IMR-90 (cell line): ENCODE measurements around the gene ALDOC. TPM values are rescaled to one million over a fixed set of nuclear protein-coding genes. Genes with fewer than 3 reads are reported as not detected.

Experiments
- ATAC-seq: fragments of 200-7000 bp; cut with Tn5 transposase; 2 replicates; pipeline ENCODE4 v1.9.1; 2020; ENCODE audit warnings: low read depth, mild to moderate bottlenecking, moderate library complexity
- BruUV-seq: library from RNA; stranded (reverse); fragments of 400-500 nt; replicated peaks from 2 replicates; lab custom pipeline; 2021; lab: Mats Ljungman, UMichigan
- CTCF ChIA-PET: fragments of 300-600 bp; formaldehyde crosslinking; extraction: SDS; loops from one replicate; lab custom pipeline; 2021; ENCODE audit warnings: antibody characterized with exemption; lab: Yijun Ruan, JAX
- POLR2A ChIA-PET: fragments of 300-600 bp; sonication (Branson Sonifier 250); formaldehyde crosslinking; loops from one replicate; lab custom pipeline; 2022; ENCODE audit warnings: antibody characterized with exemption; ENCODE audit not compliant: unreplicated experiment; lab: Charles Lee
- DNase-seq: peaks from one replicate; pipeline ENCODE4 v3.0.0; 2013
- H2AFZ ChIP-seq: replicated peaks from 2 replicates; pipeline ENCODE3; 2013; ENCODE audit warnings: low read length, mild to moderate bottlenecking; ENCODE audit not compliant: poor library complexity
- H2AK5ac ChIP-seq: 2 replicates; pipeline ENCODE4 v1.6.1; 2013; ENCODE audit warnings: low read depth, low read length, inconsistent platforms
- H2AK9ac ChIP-seq: replicated peaks from 2 replicates; pipeline ENCODE3; 2013; ENCODE audit warnings: mild to moderate bottlenecking, low read depth, low read length, moderate library complexity; ENCODE audit not compliant: poor library complexity
- H2BK120ac ChIP-seq: 2 replicates; pipeline ENCODE4 v1.6.1; 2013; ENCODE audit warnings: low read depth, low read length, inconsistent platforms
- H2BK15ac ChIP-seq: 3 replicates; pipeline ENCODE4 v1.6.1; 2013; ENCODE audit warnings: low read depth, low read length, inconsistent platforms
- H2BK20ac ChIP-seq: 2 replicates; pipeline ENCODE4 v1.6.1; 2013; ENCODE audit warnings: low read depth, mild to moderate bottlenecking, inconsistent platforms, low read length, moderate library complexity
- H2BK5ac ChIP-seq: 2 replicates; pipeline ENCODE4 v1.6.1; 2013; ENCODE audit warnings: mild to moderate bottlenecking, low read depth, low read length, inconsistent platforms; ENCODE audit not compliant: poor library complexity, severe bottlenecking
- H3K14ac ChIP-seq: replicated peaks from 2 replicates; pipeline ENCODE4 v1.6.1; 2013; ENCODE audit warnings: low read depth, low read length, inconsistent platforms
- H3K18ac ChIP-seq: 2 replicates; pipeline ENCODE4 v1.6.1; 2013; ENCODE audit warnings: low read depth, low read length, control low read depth
- H3K23ac ChIP-seq: 2 replicates; pipeline ENCODE4 v1.6.1; 2013; ENCODE audit warnings: low read depth, low read length, inconsistent platforms
- H3K27ac ChIP-seq: 2 replicates; pipeline ENCODE4 v1.5.1; 2013; ENCODE audit warnings: mild to moderate bottlenecking, control low read depth, low read length; ENCODE audit not compliant: insufficient read depth
- H3K27me3 ChIP-seq: 2 replicates; pipeline ENCODE4 v1.6.1; 2013; ENCODE audit warnings: low read length; ENCODE audit not compliant: control insufficient read depth, insufficient read depth
- H3K36me3 ChIP-seq: 2 replicates; pipeline ENCODE4 v1.6.1; 2013; ENCODE audit warnings: low read length, mixed read lengths; ENCODE audit not compliant: control insufficient read depth, insufficient read depth
- H3K4ac ChIP-seq: 2 replicates; pipeline ENCODE4 v1.6.1; 2013; ENCODE audit warnings: low read depth, low read length, inconsistent platforms
- H3K4me1 ChIP-seq: 2 replicates; pipeline ENCODE4 v1.6.1; 2013; ENCODE audit warnings: low read length, mixed read lengths; ENCODE audit not compliant: control insufficient read depth, insufficient read depth
- H3K4me2 ChIP-seq: 2 replicates; pipeline ENCODE4 v1.6.1; 2013; ENCODE audit warnings: low read depth, mild to moderate bottlenecking, control low read depth, low read length, moderate library complexity
- H3K4me3 ChIP-seq: 2 replicates; pipeline ENCODE4 v1.5.1; 2013; ENCODE audit warnings: low read depth, mild to moderate bottlenecking, control low read depth, low read length, moderate library complexity; ENCODE audit not compliant: insufficient read depth
- H3K56ac ChIP-seq: 2 replicates; pipeline ENCODE4 v1.6.1; 2013; ENCODE audit warnings: low read length, inconsistent platforms; ENCODE audit not compliant: insufficient read depth; ENCODE audit errors: extremely low read depth
- H3K79me1 ChIP-seq, 2 experiments: 2 replicates each; pipeline ENCODE4 v1.6.1; 2013; ENCODE audit warnings: low read length in 2 of 2, inconsistent platforms in 1 of 2, low read depth in 1 of 2
- H3K9ac ChIP-seq: 2 replicates; pipeline ENCODE4 v1.6.1; 2013; ENCODE audit warnings: low read depth, low read length, control low read depth
- H3K9me1 ChIP-seq: 2 replicates; pipeline ENCODE4 v1.6.1; 2013; ENCODE audit warnings: low read length, inconsistent platforms; ENCODE audit not compliant: insufficient read depth
- H3K9me3 ChIP-seq: 2 replicates; pipeline ENCODE4 v1.6.1; 2013; ENCODE audit warnings: low read length; ENCODE audit not compliant: control insufficient read depth, insufficient read depth
- H4K20me1 ChIP-seq: 2 replicates; pipeline ENCODE4 v1.6.1; 2013; ENCODE audit warnings: low read length, inconsistent platforms; ENCODE audit not compliant: insufficient read depth
- H4K5ac ChIP-seq: 2 replicates; pipeline ENCODE4 v1.6.1; 2013; ENCODE audit warnings: mild to moderate bottlenecking, low read depth, low read length, control low read depth
- H4K8ac ChIP-seq, 2 experiments: 2 replicates each; pipeline ENCODE4 v1.6.1; 2013; ENCODE audit warnings: low read depth in 2 of 2, low read length in 2 of 2, control low read depth in 1 of 2, inconsistent platforms in 1 of 2
- H4K91ac ChIP-seq: 2 replicates; pipeline ENCODE4 v1.6.1; 2013; ENCODE audit warnings: low read depth, low read length, inconsistent platforms; ENCODE audit not compliant: insufficient read depth
- BHLHE40 ChIP-seq: fragments of 150-350 bp; IDR thresholded peaks from 2 replicates; pipeline ENCODE4 v1.6.1; 2016; ENCODE audit warnings: mild to moderate bottlenecking, low read depth, low read length
- CEBPB ChIP-seq: IDR thresholded peaks from 2 replicates; pipeline ENCODE4 v1.6.1; 2012; ENCODE audit warnings: low read depth, low read length, improper control_type of control experiment
- CHD1 ChIP-seq: IDR thresholded peaks from 2 replicates; pipeline ENCODE4 v1.6.1; 2012; ENCODE audit warnings: low read depth, low read length, improper control_type of control experiment
- FOS ChIP-seq: fragments of 150-350 bp; IDR thresholded peaks from 2 replicates; pipeline ENCODE4 v1.6.1; 2016; ENCODE audit warnings: low read depth, low read length
- MAFK ChIP-seq: IDR thresholded peaks from 2 replicates; pipeline ENCODE4 v1.6.1; 2012; ENCODE audit warnings: low read depth, low read length, improper control_type of control experiment
- MAZ ChIP-seq: IDR thresholded peaks from 2 replicates; pipeline ENCODE4 v1.6.1; 2012; ENCODE audit warnings: low read depth, mild to moderate bottlenecking, low read length, improper control_type of control experiment, moderate library complexity, borderline replicate concordance
- MXI1 ChIP-seq: IDR thresholded peaks from 2 replicates; pipeline ENCODE4 v1.6.1; 2012; ENCODE audit warnings: low read depth, mild to moderate bottlenecking, low read length, moderate library complexity, borderline replicate concordance
- NFE2L2 ChIP-seq: fragments of 150-350 bp; IDR thresholded peaks from 2 replicates; pipeline ENCODE4 v1.6.1; 2016; ENCODE audit warnings: low read depth, mild to moderate bottlenecking, low read length
- POLR2A ChIP-seq: IDR thresholded peaks from 2 replicates; pipeline ENCODE4 v1.6.1; 2012; ENCODE audit warnings: mild to moderate bottlenecking, low read depth, low read length
- RAD21 ChIP-seq: IDR thresholded peaks from 2 replicates; pipeline ENCODE4 v1.6.1; 2012; ENCODE audit warnings: low read length, improper control_type of control experiment
- RCOR1 ChIP-seq: IDR thresholded peaks from 2 replicates; pipeline ENCODE4 v1.6.1; 2012; ENCODE audit warnings: mild to moderate bottlenecking, low read length, improper control_type of control experiment; ENCODE audit not compliant: insufficient replicate concordance
- RFX5 ChIP-seq: IDR thresholded peaks from 2 replicates; pipeline ENCODE4 v1.8.0; 2012; ENCODE audit warnings: low read depth, mild to moderate bottlenecking, low read length, moderate library complexity
- SMC3 ChIP-seq: fragments of 150-350 bp; IDR thresholded peaks from 2 replicates; pipeline ENCODE4 v1.6.1; 2016; ENCODE audit warnings: low read depth, mild to moderate bottlenecking, antibody characterized with exemption, low read length, moderate library complexity
- WGBS, 2 experiments: methylation state at CpG; one replicate each; pipeline versions ENCODE4 v1.1.5 to v1.1.7; 2013; ENCODE audit warnings: missing lambda C conversion rate in 2 of 2; ENCODE audit not compliant: insufficient read length in 1 of 2; ENCODE audit errors: extremely low coverage in 2 of 2; 5-methylcytosine and 5-hydroxymethylcytosine counted together
- dilution Hi-C: fragments of 300-500 bp; cut with HindIII; formaldehyde crosslinking; loops from one replicate; pipeline ENCODE4 v1.14.3; 2018; ENCODE audit warnings: low sequenced_read_pairs; ENCODE audit not compliant: unreplicated experiment
- in situ Hi-C: fragments of 300-500 bp; cut with MboI; formaldehyde crosslinking; loops from 3 replicates; pipeline ENCODE4 v1.14.3; 2019; ENCODE audit warnings: low sequenced_read_pairs, inconsistent platforms, mixed read lengths
- intact Hi-C: fragments of 100-400 bp; cut with micrococcal nuclease; formaldehyde crosslinking; loops from 2 replicates; pipeline ENCODE4 v1.10.0; 2022
- polyA plus RNA-seq, 3 experiments: library from polyadenylated mRNA; depleted of rRNA; stranded (reverse); fragments of >200 nt; gene quantifications; 2 replicates each; pipeline ENCODE4 v1.2.3, GENCODE V29; 2012; ENCODE audit warnings: low replicate concordance in 1 of 3
- total RNA-seq: library from RNA; depleted of rRNA; stranded (reverse); fragments of >200 nt; gene quantifications from 2 replicates; pipeline ENCODE4 v1.2.3, GENCODE V29; 2012
- TF ChIP-seq, protein P1 (sequence below): conservative IDR thresholded peaks from 2 replicates; pipeline ENCODE4 v1.5.1; 2012; ENCODE audit warnings: mild to moderate bottlenecking, low read depth, low read length, improper control_type of control experiment
- TF ChIP-seq, protein P2 (sequence below): fragments of 150-350 bp; IDR thresholded peaks from 2 replicates; pipeline ENCODE4 v1.6.1; 2017; ENCODE audit warnings: mild to moderate bottlenecking, antibody characterized with exemption, low read length, low read depth

ALDOC gene
- total and polyA plus RNA-seq, 2 of the 4 experiments (the other 2 are of a cell fraction), result 47.0 to 69.7 TPM

DNA sequence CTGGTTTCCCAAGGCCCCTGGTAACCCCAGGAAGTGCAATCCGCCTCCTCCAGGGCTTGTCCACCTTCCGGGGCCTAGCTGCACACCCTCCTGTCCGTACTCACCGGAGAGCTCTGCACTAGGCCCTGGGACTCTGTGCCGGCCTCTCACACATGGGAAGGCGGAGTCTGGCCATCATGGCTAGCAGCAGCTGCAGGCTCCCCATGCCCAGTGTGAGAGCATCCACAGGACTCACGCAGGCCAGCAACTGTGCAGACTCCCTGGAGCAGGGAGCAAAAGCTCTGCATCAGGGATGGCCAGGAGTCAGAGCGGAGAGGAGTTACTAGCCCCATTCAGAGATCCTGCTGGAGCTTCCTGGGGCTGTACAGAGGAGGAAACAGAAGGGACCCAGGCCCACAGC, 50.3 kb downstream of the ALDOC start:
- Histone ChIP-seq H2AK9ac (no peak overlapping the region), H2AFZ (no peak overlapping the region), H3K9me3 (no peaks in the 10 kb centered on the region), H3K4me1 (peaks cover 13% of the 10 kb centered on the region), H4K91ac (no peak overlapping the region), H2BK5ac (no peak overlapping the region), H3K79me1 (no peaks in the 10 kb centered on the region), H3K9me1 (peaks cover 6% of the 10 kb centered on the region), H4K20me1 (no peaks in the 10 kb centered on the region), H3K4me2 (no peak overlapping the region), H3K56ac (no peak overlapping the region), H2AK5ac (no peak overlapping the region), H2BK120ac (no peak overlapping the region), H3K23ac (no peak overlapping the region), H3K14ac (no peak overlapping the region), H3K4ac (no peak overlapping the region), H2BK20ac (no peak overlapping the region), H4K8ac (no peak overlapping the region), H4K5ac (no peak overlapping the region), H3K27ac (no peak overlapping the region), H3K18ac (no peak overlapping the region), H3K9ac (no peak overlapping the region), H3K4me3 (no peak overlapping the region), H2BK15ac (no peak overlapping the region), H3K36me3 (no peaks in the 10 kb centered on the region), H3K27me3 (peaks cover 20% of the 10 kb centered on the region)
- in situ Hi-C loops (no loop called here), intact Hi-C loops (no loop called here), dilution Hi-C loops (no loop called here)
- ATAC-seq (no peak), DNase-seq (no peak)
- BruUV-seq, result no TSS peak
- WGBS, 2 experiments, result 56% methylated on average over 5 of the region's 8 CpGs; no CpG with 5 or more reads in 1 of the 2 experiments
- TF ChIP-seq NFE2L2 (no peak), RCOR1 (no peak), FOS (no peak), SMC3 (no peak), RFX5 (no peak), MXI1 (no peak), RAD21 (no peak), MAFK (no peak), CHD1 (no peak), POLR2A (no peak), BHLHE40 (no peak), MAZ (no peak), CEBPB (no peak)
- TF ChIP-seq, protein P1, sequence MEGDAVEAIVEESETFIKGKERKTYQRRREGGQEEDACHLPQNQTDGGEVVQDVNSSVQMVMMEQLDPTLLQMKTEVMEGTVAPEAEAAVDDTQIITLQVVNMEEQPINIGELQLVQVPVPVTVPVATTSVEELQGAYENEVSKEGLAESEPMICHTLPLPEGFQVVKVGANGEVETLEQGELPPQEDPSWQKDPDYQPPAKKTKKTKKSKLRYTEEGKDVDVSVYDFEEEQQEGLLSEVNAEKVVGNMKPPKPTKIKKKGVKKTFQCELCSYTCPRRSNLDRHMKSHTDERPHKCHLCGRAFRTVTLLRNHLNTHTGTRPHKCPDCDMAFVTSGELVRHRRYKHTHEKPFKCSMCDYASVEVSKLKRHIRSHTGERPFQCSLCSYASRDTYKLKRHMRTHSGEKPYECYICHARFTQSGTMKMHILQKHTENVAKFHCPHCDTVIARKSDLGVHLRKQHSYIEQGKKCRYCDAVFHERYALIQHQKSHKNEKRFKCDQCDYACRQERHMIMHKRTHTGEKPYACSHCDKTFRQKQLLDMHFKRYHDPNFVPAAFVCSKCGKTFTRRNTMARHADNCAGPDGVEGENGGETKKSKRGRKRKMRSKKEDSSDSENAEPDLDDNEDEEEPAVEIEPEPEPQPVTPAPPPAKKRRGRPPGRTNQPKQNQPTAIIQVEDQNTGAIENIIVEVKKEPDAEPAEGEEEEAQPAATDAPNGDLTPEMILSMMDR, result no peak
- TF ChIP-seq, protein P2, sequence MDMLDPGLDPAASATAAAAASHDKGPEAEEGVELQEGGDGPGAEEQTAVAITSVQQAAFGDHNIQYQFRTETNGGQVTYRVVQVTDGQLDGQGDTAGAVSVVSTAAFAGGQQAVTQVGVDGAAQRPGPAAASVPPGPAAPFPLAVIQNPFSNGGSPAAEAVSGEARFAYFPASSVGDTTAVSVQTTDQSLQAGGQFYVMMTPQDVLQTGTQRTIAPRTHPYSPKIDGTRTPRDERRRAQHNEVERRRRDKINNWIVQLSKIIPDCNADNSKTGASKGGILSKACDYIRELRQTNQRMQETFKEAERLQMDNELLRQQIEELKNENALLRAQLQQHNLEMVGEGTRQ, result no peak
- ChIA-PET POLR2A (no interaction called here), CTCF (no interaction called here)
